ENCODE results near the gene NTM. TPM values are rescaled to one million over a fixed set of nuclear protein-coding genes. Genes with fewer than 3 reads are reported as not detected.

NTM gene
- total and polyA plus RNA-seq, 2 donors (not counting 3 experiments of a cell fraction or from before 2014, with no cell fraction given): 1.00 to 1.1 TPM

GRCh38 chr11:131762346-131763110 is 392.1 kb downstream of the NTM start:
- FAIRE-seq (no peak), DNase-seq (ENCODE audit: low read depth, low spot score) (no peak)
- BruUV-seq (replicated peaks): no TSS peak
- no peaks in the 10 kb centered on the region for H3K36me3 ChIP-seq (ENCODE audit: control insufficient read depth in 2 of 2, extremely low read depth in 1 of 2, insufficient read depth in 2 of 2, low read length in 2 of 2)
- ChIA-PET POLR2A (no interaction called here), CTCF (no interaction called here)
- no peak overlapping the region for H3K27ac ChIP-seq (ENCODE audit: insufficient read depth, low read depth, low read length)
- no peaks in the 10 kb centered on the region for H3K79me2 ChIP-seq (ENCODE audit: control insufficient read depth, insufficient read depth, low read length)
- H3K27me3 ChIP-seq (ENCODE audit: control insufficient read depth in 2 of 2, insufficient read depth in 2 of 2, low read length in 2 of 2): no peaks in the 10 kb centered on the region
- H3K4me3 ChIP-seq (replicated peaks in 1 of 3; ENCODE audit: insufficient read depth in 1 of 3, low read depth in 1 of 3, low read length in 3 of 3): no peak overlapping the region
- H3K9ac ChIP-seq (replicated peaks; ENCODE audit: extremely low read depth, insufficient read depth, low read length): no peak overlapping the region
- dilution Hi-C loops (cut with MboI; ENCODE audit: extremely low pct_ligation_motif_present, low sequenced_read_pairs): no loop called here
- intact Hi-C loops (cut with micrococcal nuclease): no loop called here
- H3K9me3 ChIP-seq (replicated peaks; ENCODE audit: control insufficient read depth, insufficient read depth, low read length): no peaks in the 10 kb centered on the region
- no peak for TF ChIP-seq EZH2 (IDR thresholded peaks at IDR 0.05; ENCODE audit: borderline replicate concordance, low read depth, low read length, severe bottlenecking)
- TF ChIP-seq POLR2A (IDR thresholded peaks at IDR 0.05; ENCODE audit: low read depth, low read length): no peak
- no peak for TF ChIP-seq CTCF (IDR thresholded peaks at IDR 0.05; ENCODE audit: extremely low read depth in 1 of 2, insufficient read depth in 1 of 2, low read depth in 1 of 2, low read length in 2 of 2)
- TF ChIP-seq GATA2 (IDR thresholded peaks at IDR 0.05; ENCODE audit: insufficient read depth, insufficient read length, low read depth, low read length): no peak
- no peak for TF ChIP-seq POLR2AphosphoS5 (IDR thresholded peaks at IDR 0.05; ENCODE audit: insufficient read depth, low read depth, low read length)
- no peak for TF ChIP-seq JUN (IDR thresholded peaks at IDR 0.05; ENCODE audit: borderline replicate concordance, insufficient read depth, insufficient read length, low read depth)
- H3K9me1 ChIP-seq (replicated peaks; ENCODE audit: control insufficient read depth, extremely low read depth, insufficient read depth, low read length): no peaks in the 10 kb centered on the region
- H2AFZ ChIP-seq (ENCODE audit: low read depth, low read length): no peak overlapping the region
- H3K4me2 ChIP-seq (ENCODE audit: insufficient read depth, low read length): no peak overlapping the region
- no peaks in the 10 kb centered on the region for H4K20me1 ChIP-seq (replicated peaks; ENCODE audit: control insufficient read depth, extremely low read depth, insufficient read depth, low read length)
- peaks cover 6% of the 10 kb centered on the region for H3K4me1 ChIP-seq (ENCODE audit: control insufficient read depth, extremely low read depth, insufficient read depth, low read length)

Measured in endothelial cell of umbilical vein (primary cell).